Epithelial cell of prostate (primary cell): ENCODE measurements around the gene RHEB.

ENCODE experiments used
- DNase-seq: peaks from one replicate; pipeline ENCODE4 v3.0.0-alpha.2; 2011; ENCODE audit warnings: low read depth, low spot score
- H3K27ac ChIP-seq: fragments of 450-650 bp; 2 replicates; pipeline ENCODE4 v1.5.1; 2017; ENCODE audit warnings: mild to moderate bottlenecking

The RHEB gene, protein sequence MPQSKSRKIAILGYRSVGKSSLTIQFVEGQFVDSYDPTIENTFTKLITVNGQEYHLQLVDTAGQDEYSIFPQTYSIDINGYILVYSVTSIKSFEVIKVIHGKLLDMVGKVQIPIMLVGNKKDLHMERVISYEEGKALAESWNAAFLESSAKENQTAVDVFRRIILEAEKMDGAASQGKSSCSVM

DNA sequence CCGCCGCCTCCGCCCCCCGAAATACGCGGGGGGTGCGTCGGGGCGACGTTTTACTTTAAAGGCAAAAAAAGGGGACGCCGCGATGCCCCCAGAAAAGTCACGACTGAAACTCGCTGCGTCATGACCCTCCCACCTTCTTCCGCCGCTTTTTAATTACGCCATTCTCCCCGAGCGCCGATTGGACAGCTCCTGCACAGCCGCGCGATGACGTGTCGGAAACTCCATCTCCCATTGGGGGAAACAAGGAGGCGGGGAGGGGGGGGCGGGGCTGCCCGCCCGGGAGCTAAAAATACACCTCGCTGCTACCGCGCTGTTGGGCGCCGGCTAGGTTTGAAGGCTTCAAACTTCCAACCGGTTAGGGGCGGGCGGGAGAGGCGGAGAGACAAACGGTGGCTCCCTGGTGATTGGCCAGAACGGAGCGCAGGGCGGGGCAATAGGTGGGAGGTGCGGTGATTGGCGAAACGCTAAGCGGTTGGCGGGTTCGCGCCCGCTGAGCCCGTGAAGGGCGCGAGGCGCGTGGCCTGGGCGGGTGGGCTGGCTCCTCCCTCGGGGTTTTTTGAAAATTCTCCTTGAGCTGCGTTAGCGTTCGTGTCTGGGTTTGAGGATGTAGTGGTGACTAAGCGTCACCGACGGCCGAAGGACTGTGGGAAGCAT lies at the start of gene RHEB:
TSS of gene RHEB (minus strand) at position 131 of the 654 bp plus-strand sequence. CDS start 384 bp downstream, outside the sequence.
- H3K27ac ChIP-seq, result peak within 1 kb of the TSS; percentile 96
- peak; percentile 93 for DNase-seq

DNA sequence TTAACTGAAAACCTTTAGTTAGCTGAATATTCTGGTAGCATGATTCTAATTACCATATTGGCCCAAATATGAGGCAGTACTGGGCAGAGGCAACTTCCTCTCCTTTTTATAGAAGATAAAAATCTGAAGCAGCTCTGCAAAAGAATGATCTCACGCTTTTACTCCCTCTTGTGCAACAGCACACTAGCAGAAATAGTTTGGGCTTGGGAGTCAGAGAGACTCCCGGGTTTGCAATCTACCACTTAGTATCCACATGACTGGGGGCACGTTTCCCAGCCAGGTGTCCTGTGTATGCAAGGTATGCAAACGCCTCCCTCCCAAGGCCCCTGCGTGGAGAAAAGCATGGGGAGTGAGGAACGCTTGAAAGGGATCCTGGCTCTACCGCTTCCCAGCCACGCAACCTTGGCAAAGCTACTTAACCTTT lies 47.2 kb upstream of the RHEB start:
- no peak overlapping the region for H3K27ac ChIP-seq
- no peak for DNase-seq

- H3K27ac ChIP-seq, result no peak overlapping the region
- no peak for DNase-seq
Observed at GRCh38 chr7:151565541-151565940, 45.8 kb upstream of the RHEB start.

- DNase-seq, result no peak
- no peak overlapping the region for H3K27ac ChIP-seq
Observed at GRCh38 chr7:151560243-151560642, 40.5 kb upstream of the RHEB start.

DNA sequence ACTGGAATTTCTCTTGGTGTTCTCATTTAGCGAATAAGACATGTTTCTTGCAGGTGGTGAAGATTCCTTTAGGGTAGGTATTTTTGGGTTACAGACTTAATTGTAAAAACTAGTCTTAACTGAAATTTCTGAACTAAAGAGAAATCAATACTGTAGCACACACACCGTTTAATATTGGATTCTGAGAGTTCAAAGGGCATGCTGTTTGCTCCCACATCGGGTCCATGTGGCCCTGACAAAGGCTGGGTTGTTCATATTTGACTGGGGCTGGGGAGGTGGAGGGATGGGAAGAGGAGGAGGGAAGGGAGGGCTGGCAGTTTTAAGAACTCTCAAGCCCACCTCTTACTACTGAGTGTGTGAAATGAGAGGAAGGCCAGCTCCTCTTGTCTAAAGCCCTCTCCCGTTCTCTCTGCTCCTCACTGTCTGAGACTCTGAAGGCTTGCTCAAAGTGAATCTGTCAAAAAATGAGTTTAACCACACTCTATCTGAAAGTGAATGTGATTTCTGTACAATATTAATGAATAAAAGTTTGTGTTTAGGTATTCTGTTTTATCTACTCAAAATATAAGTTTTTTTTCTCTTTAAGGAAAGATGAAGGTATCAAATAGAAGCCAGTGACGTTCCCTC lies 40.0 kb upstream of the RHEB start:
- DNase-seq, result no peak
- H3K27ac ChIP-seq, result no peak overlapping the region

DNA sequence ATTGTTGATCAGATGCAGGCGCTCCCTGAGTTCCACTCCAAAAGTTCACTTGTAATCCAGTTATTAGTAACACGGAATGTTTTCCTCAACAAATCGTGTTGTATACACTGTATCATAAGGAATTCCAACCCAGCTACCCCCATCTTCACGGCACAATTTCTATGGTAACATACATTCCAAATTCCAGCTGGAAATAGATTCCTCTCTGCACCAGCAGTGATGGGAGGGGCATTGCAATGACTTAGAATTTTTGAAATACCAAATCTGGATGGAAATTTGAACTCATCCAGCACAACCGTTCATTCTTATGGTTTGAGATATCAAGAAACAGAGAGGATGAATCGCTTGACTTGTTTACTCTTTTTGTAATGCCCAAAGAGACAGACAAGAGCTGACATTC lies 38.9 kb upstream of the RHEB start:
- no peak for DNase-seq
- H3K27ac ChIP-seq, result no peak overlapping the region

- DNase-seq, result no peak
- H3K27ac ChIP-seq, result no peak overlapping the region
Observed at GRCh38 chr7:151556592-151556991, 36.9 kb upstream of the RHEB start.

GRCh38 chr7:151553356-151553755 lies 33.7 kb upstream of the RHEB start:
- no peak for DNase-seq
- H3K27ac ChIP-seq, result no peak overlapping the region

- H3K27ac ChIP-seq, result no peak overlapping the region
- peak; percentile 54 for DNase-seq
Observed at GRCh38 chr7:151552352-151553028, 32.8 kb upstream of the RHEB start.

DNA sequence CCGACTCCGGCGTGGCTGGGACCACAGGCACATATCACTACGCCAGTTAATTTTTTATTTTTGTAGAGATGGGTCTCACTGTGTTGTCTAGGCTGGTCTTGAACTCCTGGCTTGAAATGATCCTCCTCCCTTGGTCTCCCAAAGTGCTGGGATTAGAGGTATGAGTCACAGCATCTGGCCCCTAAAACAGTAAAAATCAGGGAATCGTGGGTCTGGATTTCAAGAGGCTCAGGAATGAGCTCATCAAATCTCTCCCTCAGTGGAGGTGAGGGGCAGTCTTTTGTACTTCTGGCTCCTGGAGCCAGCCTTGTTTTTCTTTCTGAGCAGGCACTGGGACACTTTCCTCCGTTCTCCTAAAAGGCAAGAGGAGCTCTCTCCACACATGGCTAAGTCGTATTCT lies 32.1 kb upstream of the RHEB start:
- no peak overlapping the region for H3K27ac ChIP-seq
- no peak for DNase-seq

- DNase-seq, result peak; percentile 93
- no peak overlapping the region for H3K27ac ChIP-seq
Observed at GRCh38 chr7:151550656-151551286, 31.1 kb upstream of the RHEB start.

GRCh38 chr7:151549644-151550043 lies 29.9 kb upstream of the RHEB start:
- DNase-seq, result no peak
- no peak overlapping the region for H3K27ac ChIP-seq

DNA sequence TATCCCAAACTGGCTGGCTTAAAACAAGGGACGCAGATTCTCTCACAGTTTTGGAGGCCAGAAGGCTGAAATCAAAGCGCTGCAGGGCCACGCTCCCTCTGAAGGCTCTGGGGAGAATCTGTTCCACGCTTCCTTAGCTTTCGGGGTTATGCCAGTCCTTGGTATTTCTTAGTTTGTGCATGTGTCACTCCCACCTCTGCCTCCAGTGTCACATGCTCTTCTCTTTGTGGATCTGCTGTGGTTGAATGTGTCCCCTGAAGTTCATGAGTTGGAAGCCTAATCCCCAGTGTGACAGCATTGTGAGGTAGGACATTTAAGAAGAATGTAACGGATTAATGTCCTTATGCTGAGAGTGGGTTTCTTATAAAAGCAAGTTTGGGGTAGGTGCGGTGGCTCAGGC lies 29.4 kb upstream of the RHEB start:
- DNase-seq, result no peak
- no peak overlapping the region for H3K27ac ChIP-seq

DNA sequence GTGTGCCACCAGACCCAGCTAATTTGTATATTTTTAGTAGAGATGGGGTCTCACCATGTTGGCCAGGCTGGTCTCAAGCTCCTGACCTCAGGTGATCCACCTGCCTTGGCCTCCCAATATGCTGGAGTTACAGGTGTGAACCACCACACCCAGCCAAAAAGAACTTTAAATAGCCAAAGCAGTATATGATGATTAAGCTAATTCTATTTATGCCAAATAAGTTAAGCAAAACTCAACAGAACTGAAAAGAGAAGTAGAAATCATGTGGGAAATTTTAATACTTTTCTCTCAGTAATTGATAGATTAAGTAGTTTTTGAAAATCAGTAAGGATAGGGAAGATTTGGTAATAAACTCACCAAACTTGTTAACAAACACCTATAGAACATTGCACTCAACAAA lies 24.5 kb upstream of the RHEB start:
- no peak overlapping the region for H3K27ac ChIP-seq
- no peak for DNase-seq

- H3K27ac ChIP-seq, result no peak overlapping the region
- DNase-seq, result no peak
Observed at GRCh38 chr7:151542606-151543130, 23.0 kb upstream of the RHEB start.

GRCh38 chr7:151541709-151542499 lies 22.2 kb upstream of the RHEB start:
- DNase-seq, result no peak
- no peak overlapping the region for H3K27ac ChIP-seq

- no peak overlapping the region for H3K27ac ChIP-seq
- DNase-seq, result no peak
Observed at GRCh38 chr7:151540146-151540545, 20.5 kb upstream of the RHEB start.

DNA sequence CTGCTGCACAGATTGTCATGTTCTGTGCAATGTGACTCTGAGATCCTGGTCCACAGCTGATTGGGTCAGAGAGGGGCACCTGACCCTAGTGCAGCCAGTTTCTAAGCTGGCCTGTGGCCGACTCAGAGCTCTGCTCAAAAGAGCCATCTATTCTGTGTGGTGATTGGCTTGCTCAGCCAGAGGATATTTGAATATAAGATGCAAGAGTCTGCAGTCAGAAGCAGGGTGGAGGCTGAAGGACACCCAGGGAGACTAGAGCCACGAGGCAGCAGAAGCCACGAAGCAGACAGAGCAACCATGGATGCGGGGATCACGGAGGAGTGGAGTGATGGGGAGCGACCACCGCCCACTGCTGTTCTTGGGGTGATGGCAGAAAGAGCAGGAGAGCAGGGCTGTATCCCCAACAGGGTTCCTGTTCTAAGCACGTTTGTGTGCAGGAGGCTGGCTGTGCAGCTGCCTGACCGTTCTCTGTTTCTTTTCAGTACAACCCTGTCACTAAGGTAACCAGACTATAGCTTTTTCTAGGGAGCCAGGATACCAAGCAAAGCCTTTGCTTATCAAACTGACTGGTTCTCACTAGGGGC lies 19.5 kb upstream of the RHEB start:
- H3K27ac ChIP-seq, result no peak overlapping the region

DNA sequence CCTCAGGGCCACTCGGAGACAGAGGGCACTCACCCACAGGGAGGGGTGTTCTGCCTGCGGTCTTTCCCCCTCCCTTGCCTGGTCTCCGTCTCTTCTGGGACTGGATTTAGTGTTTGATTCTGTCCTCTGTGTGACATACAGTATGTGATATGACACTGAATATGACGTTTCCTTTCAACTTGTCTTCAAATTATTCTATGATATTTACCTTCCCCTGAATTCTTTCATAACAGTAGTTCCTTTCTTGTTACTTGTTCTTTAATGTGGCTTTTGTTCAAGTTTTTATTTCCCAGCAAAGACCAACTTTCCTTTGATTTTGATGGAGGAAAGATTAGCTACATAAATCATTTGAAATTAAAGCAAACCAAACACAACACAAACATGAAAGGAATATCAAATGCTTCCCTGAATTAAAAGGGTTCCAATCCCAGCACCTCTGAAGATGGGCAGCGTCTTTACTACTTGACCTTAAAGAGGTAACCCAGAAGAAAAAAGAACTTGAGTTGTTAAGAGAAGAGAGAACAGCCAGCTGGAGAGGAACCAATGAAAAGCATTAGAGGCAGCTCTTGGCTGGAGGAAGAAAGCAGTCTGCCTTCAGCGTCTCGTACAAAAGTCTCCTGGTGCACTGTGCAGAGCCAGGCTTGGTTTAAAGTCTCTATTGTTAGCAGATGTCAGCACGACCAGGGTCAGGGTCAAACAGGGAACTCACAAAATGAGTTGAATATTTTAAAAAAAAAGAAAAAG lies 18.3 kb upstream of the RHEB start:
- H3K27ac ChIP-seq, result no peak overlapping the region
- DNase-seq, result no peak

More for the DNA sequence above, 19.5 kb upstream of the RHEB start:
- DNase-seq, result no peak
